Endothelial cell of umbilical vein (primary cell): ENCODE results near the gene LRIG1. TPM values are rescaled to one million over a fixed set of nuclear protein-coding genes. Genes with fewer than 3 reads are reported as not detected.

Source experiments
- BruUV-seq: library from RNA; stranded (reverse); fragments of 400-500 nt; replicated peaks from 2 replicates; lab custom pipeline; 2021; lab: Mats Ljungman, UMichigan
- CTCF ChIA-PET: fragments of 300-600, 350-600 bp; sonication (Branson Sonifier 250); formaldehyde crosslinking; loops from one replicate; lab custom pipeline; 2021; ENCODE audit warnings: antibody characterized with exemption, inconsistent platforms; lab: Charles Lee
- POLR2A ChIA-PET: fragments of 300-600, 350-600 bp; sonication (Branson Sonifier 250); formaldehyde crosslinking; loops from one replicate; lab custom pipeline; 2021; ENCODE audit warnings: antibody characterized with exemption, inconsistent platforms; lab: Charles Lee
- DNase-seq: peaks from one replicate; pipeline ENCODE4 v3.0.0-alpha.2; 2011; ENCODE audit warnings: low read depth, low spot score
- FAIRE-seq: peaks from 2 replicates; lab custom pipeline; 2011; peaks lifted over from hg19 to GRCh38; lab: Jason Lieb, UNC
- H2AFZ ChIP-seq: 2 replicates; pipeline ENCODE4 v1.6.0; 2012; ENCODE audit warnings: low read depth, low read length, control low read depth, inconsistent platforms
- H3K27ac ChIP-seq: 2 replicates; pipeline ENCODE4 v1.5.1; 2011; ENCODE audit warnings: low read depth, mild to moderate bottlenecking, control low read depth, low read length, moderate library complexity; ENCODE audit not compliant: insufficient read depth
- H3K27me3 ChIP-seq, 2 experiments: 2 replicates each; pipeline versions ENCODE4 v1.6.0 to v1.6.1; 2011; ENCODE audit warnings: low read length in 2 of 2, mixed read lengths in 1 of 2; ENCODE audit not compliant: control insufficient read depth in 2 of 2, insufficient read depth in 2 of 2
- H3K36me3 ChIP-seq, 2 experiments: 2 replicates in 1 of 2; 3 replicates in 1 of 2; pipeline ENCODE4 v1.5.1; 2011; ENCODE audit warnings: low read length in 2 of 2, mild to moderate bottlenecking in 1 of 2, moderate library complexity in 1 of 2; ENCODE audit not compliant: control insufficient read depth in 2 of 2, insufficient read depth in 2 of 2; ENCODE audit errors: extremely low read depth in 1 of 2
- H3K4me1 ChIP-seq: 3 replicates; pipeline ENCODE4 v1.5.1; 2011; ENCODE audit warnings: mild to moderate bottlenecking, low read length; ENCODE audit not compliant: control insufficient read depth, insufficient read depth; ENCODE audit errors: extremely low read depth
- H3K4me2 ChIP-seq: 2 replicates; pipeline ENCODE4 v1.6.1; 2011; ENCODE audit warnings: low read length, control low read depth, mixed read lengths; ENCODE audit not compliant: insufficient read depth
- H3K4me3 ChIP-seq, 3 experiments: fragments of 200-600 bp in 1 of 3; sonication (generic), shearing (Covaris generic) in 1 of 3; replicated peaks in 1 of 3; 2 replicates each; pipeline ENCODE4 v1.5.1; 2011 to 2016; ENCODE audit warnings: control low read depth in 3 of 3, low read length in 3 of 3, mild to moderate bottlenecking in 2 of 3, inconsistent platforms in 1 of 3, low read depth in 1 of 3, moderate library complexity in 1 of 3; ENCODE audit not compliant: insufficient read depth in 1 of 3
- H3K79me2 ChIP-seq: 2 replicates; pipeline ENCODE4 v1.6.0; 2012; ENCODE audit warnings: low read length, inconsistent platforms; ENCODE audit not compliant: control insufficient read depth, insufficient read depth
- H3K9ac ChIP-seq: replicated peaks from 2 replicates; pipeline ENCODE3; 2011; ENCODE audit warnings: low read length, control low read depth; ENCODE audit not compliant: insufficient read depth; ENCODE audit errors: extremely low read depth
- H3K9me1 ChIP-seq: replicated peaks from 3 replicates; pipeline ENCODE4 v1.6.0; 2011; ENCODE audit warnings: mild to moderate bottlenecking, low read length; ENCODE audit not compliant: control insufficient read depth, insufficient read depth; ENCODE audit errors: extremely low read depth
- H3K9me3 ChIP-seq: replicated peaks from 2 replicates; pipeline ENCODE4 v1.5.1; 2012; ENCODE audit warnings: low read length, inconsistent platforms; ENCODE audit not compliant: control insufficient read depth, insufficient read depth
- H4K20me1 ChIP-seq: replicated peaks from 2 replicates; pipeline ENCODE3; 2011; ENCODE audit warnings: mild to moderate bottlenecking, low read length; ENCODE audit not compliant: control insufficient read depth, insufficient read depth; ENCODE audit errors: extremely low read depth
- EZH2 ChIP-seq: IDR thresholded peaks from 2 replicates; pipeline ENCODE4 v1.6.1; 2012; ENCODE audit warnings: borderline replicate concordance, low read depth, mild to moderate bottlenecking, moderate library complexity, low read length, inconsistent platforms; ENCODE audit not compliant: severe bottlenecking
- FOS ChIP-seq: IDR thresholded peaks from 2 replicates; pipeline ENCODE4 v1.6.1; 2011; ENCODE audit warnings: mild to moderate bottlenecking, low read length, moderate library complexity, borderline replicate concordance; ENCODE audit not compliant: insufficient read depth
- GATA2 ChIP-seq: IDR thresholded peaks from 2 replicates; pipeline ENCODE4 v1.7.0; 2011; ENCODE audit warnings: low read depth, mild to moderate bottlenecking, moderate library complexity, mixed read lengths, low read length; ENCODE audit not compliant: insufficient read length, insufficient read depth
- JUN ChIP-seq: IDR thresholded peaks from 2 replicates; pipeline ENCODE4 v1.6.1; 2011; ENCODE audit warnings: borderline replicate concordance, low read depth; ENCODE audit not compliant: insufficient read length, insufficient read depth
- MYC ChIP-seq: IDR thresholded peaks from one replicate; pipeline ENCODE4 v1.6.1; 2011; ENCODE audit warnings: mild to moderate bottlenecking, low read depth, low read length
- POLR2A ChIP-seq: IDR thresholded peaks from 2 replicates; pipeline ENCODE4 v1.6.1; 2012; ENCODE audit warnings: low read depth, mild to moderate bottlenecking, control low read depth, low read length
- POLR2AphosphoS5 ChIP-seq: IDR thresholded peaks from 2 replicates; pipeline ENCODE4 v1.6.1; 2012; ENCODE audit warnings: low read depth, mild to moderate bottlenecking, control low read depth, low read length, moderate library complexity; ENCODE audit not compliant: insufficient read depth
- dilution Hi-C: fragments of 300-500 bp; cut with MboI; formaldehyde crosslinking; loops from one replicate; pipeline ENCODE4 v1.15.0; 2019; ENCODE audit warnings: low sequenced_read_pairs; ENCODE audit not compliant: extremely low pct_ligation_motif_present
- intact Hi-C: fragments of 100-400 bp; cut with micrococcal nuclease; formaldehyde crosslinking; loops from one replicate; pipeline ENCODE4 v1.10.0; 2022
- polyA plus RNA-seq, 4 experiments: library from polyadenylated mRNA; depleted of rRNA in 3 of 4; stranded (reverse) in 3 of 4; unstranded in 1 of 4; fragments of >200 nt; gene quantifications; 2 replicates each; pipeline versions ENCODE4 v1.2.1 to v1.2.3, GENCODE V29; 2011 to 2012; ENCODE audit warnings: missing spikeins in 1 of 4
- total RNA-seq: library from RNA; stranded (reverse); gene quantifications from 2 replicates; pipeline ENCODE4 v1.2.3, GENCODE V29; 2021
- TF ChIP-seq, protein P1 (sequence below): IDR thresholded peaks from 2 replicates; pipeline ENCODE4 v1.6.1; 2011; ENCODE audit not compliant: insufficient read depth, insufficient read length
- TF ChIP-seq, protein P2 (sequence below), 2 donors: IDR thresholded peaks; 1 replicate in 1 of 2; 2 replicates in 1 of 2; pipeline ENCODE4 v1.5.1; 2011; ENCODE audit warnings: low read length in 2 of 2, mild to moderate bottlenecking in 2 of 2, moderate library complexity in 2 of 2, control low read depth in 1 of 2, inconsistent platforms in 1 of 2, low read depth in 1 of 2; ENCODE audit not compliant: insufficient read depth in 1 of 2; ENCODE audit errors: extremely low read depth in 1 of 2

The LRIG1 gene
- total and polyA plus RNA-seq, 2 donors (not counting 3 experiments of a cell fraction or from before 2014, with no cell fraction given): 50.3 to 52.2 TPM

DNA sequence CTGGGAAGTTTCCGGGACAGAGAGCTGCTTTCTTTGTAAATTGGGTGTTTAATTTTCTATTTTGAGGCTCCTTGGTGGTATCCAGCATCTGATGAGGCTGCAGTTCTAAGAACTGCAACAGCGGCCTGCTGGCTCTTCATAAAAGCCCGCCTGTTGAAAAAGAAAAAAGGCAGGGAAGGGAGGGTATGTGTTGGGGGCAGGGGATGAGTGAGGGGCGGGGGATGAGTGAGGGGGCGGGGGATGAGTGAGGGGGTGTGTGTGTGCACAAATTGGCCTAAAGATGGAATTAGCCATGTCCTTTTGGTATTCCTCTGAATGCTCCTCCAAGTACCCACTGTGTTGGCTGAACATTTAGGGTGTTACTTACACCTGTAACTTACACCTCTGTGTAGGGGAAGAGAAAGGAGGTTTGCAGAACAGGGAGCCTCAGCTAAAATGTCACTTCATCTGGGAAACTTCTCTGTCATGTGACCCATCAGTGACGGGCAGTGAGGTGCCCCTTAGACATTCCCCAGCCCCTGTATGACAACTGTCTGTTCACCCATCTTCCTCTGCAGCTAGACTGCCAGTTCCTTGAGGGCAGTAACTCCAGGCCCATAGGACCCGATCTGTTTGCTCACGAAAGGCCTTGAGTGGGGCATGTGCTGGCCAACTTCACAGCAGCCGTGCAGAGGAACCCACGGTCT, 57.6 kb downstream of the LRIG1 start:
- Histone ChIP-seq H3K9ac (peak overlapping the region; percentile 36), H3K4me2 (peak overlapping the region; percentile 44), H3K4me3 (no peak overlapping the region), H3K36me3 (no peaks in the 10 kb centered on the region), H3K27ac (peak overlapping the region; percentile 79), H4K20me1 (no peaks in the 10 kb centered on the region), H3K9me1 (no peaks in the 10 kb centered on the region), H2AFZ (no peak overlapping the region), H3K79me2 (no peaks in the 10 kb centered on the region), H3K9me3 (no peaks in the 10 kb centered on the region), H3K27me3 (no peaks in the 10 kb centered on the region), H3K4me1 (peaks cover 34% of the 10 kb centered on the region)
- intact Hi-C loops (loop anchor here (5.0 kb wide), 1 partner anchor 36 kb away; no protein-coding TSS in a partner anchor), dilution Hi-C loops (no loop called here)
- TF ChIP-seq EZH2: no peak
- TF ChIP-seq GATA2: no peak
- no TSS peak for BruUV-seq
- no peak for DNase-seq
- no peak for FAIRE-seq
- ChIA-PET POLR2A (interaction anchor here (1.2 kb wide), 1 partner anchor 24 kb away, joined by 6 read pairs; no protein-coding TSS in a partner anchor), CTCF (interaction anchor here (0.7 to 1.8 kb wide), 9 partner anchors 10 to 66 kb away, joined by 3 to 10 read pairs (median 4); no protein-coding TSS in a partner anchor)

DNA sequence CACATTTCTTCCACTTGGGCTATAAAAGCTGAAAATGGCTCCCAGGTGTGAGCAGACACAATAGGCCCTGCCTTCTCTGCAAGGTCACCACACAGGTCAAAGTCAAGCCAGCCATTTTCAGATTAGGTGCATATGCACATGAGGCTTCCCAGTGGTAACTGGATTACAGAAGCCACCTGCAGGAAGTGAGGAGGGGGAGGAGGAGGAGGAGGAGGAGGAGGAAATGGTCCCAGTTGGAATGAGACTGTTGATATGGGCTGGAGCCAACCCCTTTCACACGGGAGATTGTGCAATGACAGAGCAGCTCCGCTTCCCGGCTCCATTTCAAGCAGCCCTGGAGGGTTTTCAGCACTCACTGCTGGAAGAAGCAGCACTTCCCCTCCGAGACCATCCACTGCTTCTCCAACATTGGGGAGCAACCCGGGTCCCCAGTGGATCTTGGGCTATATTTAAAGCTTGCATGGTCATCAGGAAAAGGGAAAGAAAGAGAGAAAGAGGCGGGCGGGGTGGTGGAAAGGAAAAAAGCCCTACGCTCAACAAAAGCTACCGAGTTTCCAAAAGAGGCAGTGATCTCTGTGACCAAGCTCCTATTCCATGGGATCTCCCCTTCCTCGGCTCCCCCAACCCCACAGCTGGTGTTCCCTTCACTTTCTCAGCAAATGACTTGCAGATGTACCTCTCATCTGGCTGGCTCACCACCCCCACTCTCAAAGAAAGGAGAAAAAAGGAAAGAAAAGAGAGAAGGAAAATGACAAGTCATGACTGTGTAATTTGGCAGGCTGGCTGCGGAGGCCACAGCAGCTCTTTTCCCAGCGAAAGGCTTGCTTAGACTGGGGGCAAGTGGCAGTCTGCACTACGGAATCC, 58.3 kb downstream of the LRIG1 start:
- peak; percentile 92 for DNase-seq
- H3K4me1 ChIP-seq: peaks cover 34% of the 10 kb centered on the region
- peak overlapping the region; percentile 79 for H3K27ac ChIP-seq
- intact Hi-C loops: loop anchor here (1.0 to 5.0 kb wide), 5 partner anchors 8 to 59 kb away; partner anchors contain the start of gene LRIG1
- no peak for TF ChIP-seq POLR2A
- TF ChIP-seq POLR2AphosphoS5: peak; percentile 59
- TF ChIP-seq GATA2: peak; percentile 53
- TF ChIP-seq, protein P1, sequence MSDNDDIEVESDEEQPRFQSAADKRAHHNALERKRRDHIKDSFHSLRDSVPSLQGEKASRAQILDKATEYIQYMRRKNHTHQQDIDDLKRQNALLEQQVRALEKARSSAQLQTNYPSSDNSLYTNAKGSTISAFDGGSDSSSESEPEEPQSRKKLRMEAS: no peak
- TF ChIP-seq EZH2: no peak
- no peak for TF ChIP-seq JUN
- peak; percentile 40 for TF ChIP-seq MYC
- TF ChIP-seq, protein P2, sequence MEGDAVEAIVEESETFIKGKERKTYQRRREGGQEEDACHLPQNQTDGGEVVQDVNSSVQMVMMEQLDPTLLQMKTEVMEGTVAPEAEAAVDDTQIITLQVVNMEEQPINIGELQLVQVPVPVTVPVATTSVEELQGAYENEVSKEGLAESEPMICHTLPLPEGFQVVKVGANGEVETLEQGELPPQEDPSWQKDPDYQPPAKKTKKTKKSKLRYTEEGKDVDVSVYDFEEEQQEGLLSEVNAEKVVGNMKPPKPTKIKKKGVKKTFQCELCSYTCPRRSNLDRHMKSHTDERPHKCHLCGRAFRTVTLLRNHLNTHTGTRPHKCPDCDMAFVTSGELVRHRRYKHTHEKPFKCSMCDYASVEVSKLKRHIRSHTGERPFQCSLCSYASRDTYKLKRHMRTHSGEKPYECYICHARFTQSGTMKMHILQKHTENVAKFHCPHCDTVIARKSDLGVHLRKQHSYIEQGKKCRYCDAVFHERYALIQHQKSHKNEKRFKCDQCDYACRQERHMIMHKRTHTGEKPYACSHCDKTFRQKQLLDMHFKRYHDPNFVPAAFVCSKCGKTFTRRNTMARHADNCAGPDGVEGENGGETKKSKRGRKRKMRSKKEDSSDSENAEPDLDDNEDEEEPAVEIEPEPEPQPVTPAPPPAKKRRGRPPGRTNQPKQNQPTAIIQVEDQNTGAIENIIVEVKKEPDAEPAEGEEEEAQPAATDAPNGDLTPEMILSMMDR (IDR thresholded peaks at IDR 0.05; ENCODE audit: extremely low read depth in 1 of 2, insufficient read depth in 1 of 2, low read depth in 1 of 2, low read length in 2 of 2): no peak
- TF ChIP-seq FOS: no peak
- FAIRE-seq: peak; percentile 95
- CTCF ChIA-PET: interaction anchor here (0.7 to 1.8 kb wide), 10 partner anchors 9 to 65 kb away, joined by 3 to 10 read pairs (median 4); no protein-coding TSS in a partner anchor
- H3K36me3 ChIP-seq: no peaks in the 10 kb centered on the region
- no peaks in the 10 kb centered on the region for H3K79me2 ChIP-seq
- POLR2A ChIA-PET: interaction anchor here (1.2 kb wide), 1 partner anchor 23 kb away, joined by 6 read pairs; no protein-coding TSS in a partner anchor
- peak overlapping the region; percentile 36 for H3K9ac ChIP-seq
- H4K20me1 ChIP-seq: no peaks in the 10 kb centered on the region
- no peaks in the 10 kb centered on the region for H3K9me3 ChIP-seq
- H3K27me3 ChIP-seq: no peaks in the 10 kb centered on the region
- H2AFZ ChIP-seq: no peak overlapping the region
- peak overlapping the region; percentile 44 for H3K4me2 ChIP-seq
- TSS peak; percentile 77 for BruUV-seq
- H3K4me3 ChIP-seq: no peak overlapping the region
- H3K9me1 ChIP-seq: no peaks in the 10 kb centered on the region
- dilution Hi-C loops: no loop called here
